OCI-LY7 (cell line): ENCODE data around the gene FRMD3.

Source experiments
- CTCF ChIP-seq: fragments of 200-600 bp; sonication (generic); conservative IDR thresholded peaks from 2 replicates; pipeline ENCODE4 v1.5.1; 2014; ENCODE audit warnings: mild to moderate bottlenecking, antibody characterized with exemption, low read length, moderate library complexity, mixed read lengths
- EZH2phosphoT487 ChIP-seq: fragments of 200-600 bp; sonication (generic); IDR thresholded peaks from 2 replicates; pipeline ENCODE4 v1.6.1; 2018; ENCODE audit warnings: low read depth, borderline replicate concordance, mild to moderate bottlenecking, mixed run types, antibody characterized with exemption, low read length, moderate library complexity, mixed read lengths

- no peak for TF ChIP-seq CTCF
- no peak for TF ChIP-seq EZH2phosphoT487
Observed at GRCh38 chr9:83367326-83367725, 170.9 kb downstream of the FRMD3 start.
